Endothelial cell (in vitro differentiated cells): ENCODE results near the gene ERBIN. TPM values are rescaled to one million over a fixed set of nuclear protein-coding genes. Genes with fewer than 3 reads are reported as not detected.
"Not testable (repeated sequence)": the region's sequence is repeated elsewhere in the genome, so short reads cannot be mapped to it uniquely, and the experiment has no call there.

Experiments
- DNase-seq: peaks from one replicate; pipeline ENCODE4 v3.0.0; 2021; ENCODE audit warnings: low spot score
- H3K27ac Mint-ChIP-seq: one replicate; pipeline ENCODE4 v1.8.0; 2021; ENCODE audit warnings: mixed read lengths, inconsistent platforms; ENCODE audit not compliant: unreplicated experiment
- H3K27me3 Mint-ChIP-seq: one replicate; pipeline ENCODE4 v1.8.0; 2021; ENCODE audit warnings: mild to moderate bottlenecking, moderate library complexity, mixed read lengths, inconsistent platforms; ENCODE audit not compliant: unreplicated experiment
- H3K36me3 Mint-ChIP-seq: one replicate; pipeline ENCODE4 v1.8.0; 2021; ENCODE audit warnings: mild to moderate bottlenecking, low read depth, mixed read lengths, inconsistent platforms; ENCODE audit not compliant: unreplicated experiment
- H3K4me1 Mint-ChIP-seq: one replicate; pipeline ENCODE4 v1.8.0; 2021; ENCODE audit warnings: mild to moderate bottlenecking, mixed read lengths, inconsistent platforms; ENCODE audit not compliant: unreplicated experiment
- H3K4me3 Mint-ChIP-seq: one replicate; pipeline ENCODE4 v1.8.0; 2021; ENCODE audit warnings: mild to moderate bottlenecking, mixed read lengths, inconsistent platforms; ENCODE audit not compliant: unreplicated experiment
- H3K9me3 Mint-ChIP-seq: one replicate; pipeline ENCODE4 v1.8.0; 2021; ENCODE audit warnings: mixed read lengths, inconsistent platforms; ENCODE audit not compliant: unreplicated experiment
- total RNA-seq: library from RNA; stranded (reverse); fragmentation: NEBNext Ultra II Directional; extraction: Animal tissue kit (Norgen Biotek cat#: 25700); gene quantifications from one replicate; pipeline ENCODE4 v1.2.1, GENCODE V29; 2021; ENCODE audit not compliant: unreplicated experiment
- TF ChIP-seq, protein P1 (sequence below): fragments of 200-600 bp; sonication (generic); IDR thresholded peaks from one replicate; pipeline ENCODE4 v1.5.0; 2021; ENCODE audit warnings: antibody characterized with exemption; ENCODE audit not compliant: unreplicated experiment

ERBIN gene
- total RNA-seq, 1 donor from 2014 or later, result 93.3 TPM

DNA sequence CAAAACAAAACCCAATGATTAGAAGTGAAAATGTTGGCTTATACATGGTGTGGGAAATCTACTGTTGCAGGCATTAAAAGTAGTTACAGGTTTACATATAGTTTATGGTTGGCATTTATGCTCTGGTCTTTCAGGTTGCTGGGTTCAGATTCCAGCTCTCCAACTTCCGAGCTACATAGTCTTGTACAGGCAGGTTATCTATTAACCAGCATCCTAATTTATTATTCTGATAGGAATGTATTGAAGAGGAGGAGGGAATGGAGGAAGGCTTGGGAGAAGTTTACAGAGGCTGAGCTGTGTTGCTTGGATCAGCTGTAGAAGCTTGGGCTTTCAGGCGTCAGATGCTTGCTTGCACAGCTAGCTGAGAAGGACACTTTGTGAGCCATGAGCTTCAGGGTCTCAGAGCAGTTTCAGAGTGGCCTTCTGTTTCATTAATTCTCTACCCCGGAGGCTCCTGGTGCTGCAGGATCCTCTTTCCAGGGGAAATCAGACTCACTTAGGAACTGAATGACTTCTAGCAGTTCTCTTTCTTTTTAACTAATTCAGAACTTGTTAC lies 11.7 kb upstream of the ERBIN start:
- DNase-seq, result no peak
- Mint-ChIP-seq H3K36me3 (no peaks in the 10 kb centered on the region), H3K27me3 (no peaks in the 10 kb centered on the region), H3K4me3 (no peak overlapping the region), H3K27ac (no peak overlapping the region), H3K4me1 (peaks cover 6% of the 10 kb centered on the region), H3K9me3 (no peaks in the 10 kb centered on the region)
- TF ChIP-seq, protein P1, sequence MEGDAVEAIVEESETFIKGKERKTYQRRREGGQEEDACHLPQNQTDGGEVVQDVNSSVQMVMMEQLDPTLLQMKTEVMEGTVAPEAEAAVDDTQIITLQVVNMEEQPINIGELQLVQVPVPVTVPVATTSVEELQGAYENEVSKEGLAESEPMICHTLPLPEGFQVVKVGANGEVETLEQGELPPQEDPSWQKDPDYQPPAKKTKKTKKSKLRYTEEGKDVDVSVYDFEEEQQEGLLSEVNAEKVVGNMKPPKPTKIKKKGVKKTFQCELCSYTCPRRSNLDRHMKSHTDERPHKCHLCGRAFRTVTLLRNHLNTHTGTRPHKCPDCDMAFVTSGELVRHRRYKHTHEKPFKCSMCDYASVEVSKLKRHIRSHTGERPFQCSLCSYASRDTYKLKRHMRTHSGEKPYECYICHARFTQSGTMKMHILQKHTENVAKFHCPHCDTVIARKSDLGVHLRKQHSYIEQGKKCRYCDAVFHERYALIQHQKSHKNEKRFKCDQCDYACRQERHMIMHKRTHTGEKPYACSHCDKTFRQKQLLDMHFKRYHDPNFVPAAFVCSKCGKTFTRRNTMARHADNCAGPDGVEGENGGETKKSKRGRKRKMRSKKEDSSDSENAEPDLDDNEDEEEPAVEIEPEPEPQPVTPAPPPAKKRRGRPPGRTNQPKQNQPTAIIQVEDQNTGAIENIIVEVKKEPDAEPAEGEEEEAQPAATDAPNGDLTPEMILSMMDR, result no peak

- H3K36me3 Mint-ChIP-seq, H3K4me1 Mint-ChIP-seq, H3K9me3 Mint-ChIP-seq, H3K27me3 Mint-ChIP-seq, H3K4me3 Mint-ChIP-seq, H3K27ac Mint-ChIP-seq, DNase-seq: not testable (repeated sequence)
Observed at GRCh38 chr5:65915661-65916060, 10.7 kb upstream of the ERBIN start.

DNA sequence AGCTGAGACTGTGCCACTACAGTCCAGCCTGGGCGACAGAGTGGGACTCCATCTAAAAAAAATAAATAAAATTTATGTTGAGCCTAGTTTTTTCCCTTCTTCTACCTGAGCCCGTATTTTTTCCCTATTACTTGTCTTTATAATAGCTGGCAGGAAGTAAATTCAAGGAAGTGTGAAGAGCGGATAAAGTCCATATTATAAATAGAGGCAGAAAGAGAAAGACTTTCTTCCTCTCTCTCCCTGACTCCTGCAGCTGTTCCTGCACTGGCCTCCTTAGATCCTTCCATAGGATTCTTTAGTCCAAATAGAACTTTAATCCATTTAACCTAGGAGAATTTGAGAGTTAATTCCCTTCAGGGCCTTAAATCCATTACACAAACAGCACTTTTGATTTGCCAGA lies 10.3 kb upstream of the ERBIN start:
- H3K9me3 Mint-ChIP-seq, result no peaks in the 10 kb centered on the region
- peaks cover 6% of the 10 kb centered on the region for H3K4me1 Mint-ChIP-seq
- H3K4me3 Mint-ChIP-seq, result no peak overlapping the region
- no peaks in the 10 kb centered on the region for H3K27me3 Mint-ChIP-seq
- TF ChIP-seq, protein P1, result no peak
- no peak overlapping the region for H3K27ac Mint-ChIP-seq
- DNase-seq, result no peak
- H3K36me3 Mint-ChIP-seq, result no peaks in the 10 kb centered on the region

GRCh38 chr5:65916636-65917035 lies 9.7 kb upstream of the ERBIN start:
- no peaks in the 10 kb centered on the region for H3K36me3 Mint-ChIP-seq
- no peak for DNase-seq
- H3K27me3 Mint-ChIP-seq, result no peaks in the 10 kb centered on the region
- TF ChIP-seq, protein P1, result no peak
- peaks cover 11% of the 10 kb centered on the region for H3K4me1 Mint-ChIP-seq
- no peak overlapping the region for H3K27ac Mint-ChIP-seq
- H3K4me3 Mint-ChIP-seq, result no peak overlapping the region
- no peaks in the 10 kb centered on the region for H3K9me3 Mint-ChIP-seq

GRCh38 chr5:65919773-65920172 lies 6.6 kb upstream of the ERBIN start:
- DNase-seq, result no peak
- TF ChIP-seq, protein P1, result no peak
- peaks cover 6% of the 10 kb centered on the region for H3K27me3 Mint-ChIP-seq
- H3K4me3 Mint-ChIP-seq, result no peak overlapping the region
- peaks cover 30% of the 10 kb centered on the region for H3K4me1 Mint-ChIP-seq
- H3K27ac Mint-ChIP-seq, result no peak overlapping the region
- H3K9me3 Mint-ChIP-seq, result no peaks in the 10 kb centered on the region
- peaks cover under 1% of the 10 kb centered on the region for H3K36me3 Mint-ChIP-seq
